ENCODE data around the gene TMCC2.
A peak's percentile ranks its signal among the peaks of the same experiment; 100 is the strongest.
"Not testable (repeated sequence)": the region's sequence is repeated elsewhere in the genome, so short reads cannot be mapped to it uniquely, and the experiment has no call there.

The TMCC2 gene

DNA sequence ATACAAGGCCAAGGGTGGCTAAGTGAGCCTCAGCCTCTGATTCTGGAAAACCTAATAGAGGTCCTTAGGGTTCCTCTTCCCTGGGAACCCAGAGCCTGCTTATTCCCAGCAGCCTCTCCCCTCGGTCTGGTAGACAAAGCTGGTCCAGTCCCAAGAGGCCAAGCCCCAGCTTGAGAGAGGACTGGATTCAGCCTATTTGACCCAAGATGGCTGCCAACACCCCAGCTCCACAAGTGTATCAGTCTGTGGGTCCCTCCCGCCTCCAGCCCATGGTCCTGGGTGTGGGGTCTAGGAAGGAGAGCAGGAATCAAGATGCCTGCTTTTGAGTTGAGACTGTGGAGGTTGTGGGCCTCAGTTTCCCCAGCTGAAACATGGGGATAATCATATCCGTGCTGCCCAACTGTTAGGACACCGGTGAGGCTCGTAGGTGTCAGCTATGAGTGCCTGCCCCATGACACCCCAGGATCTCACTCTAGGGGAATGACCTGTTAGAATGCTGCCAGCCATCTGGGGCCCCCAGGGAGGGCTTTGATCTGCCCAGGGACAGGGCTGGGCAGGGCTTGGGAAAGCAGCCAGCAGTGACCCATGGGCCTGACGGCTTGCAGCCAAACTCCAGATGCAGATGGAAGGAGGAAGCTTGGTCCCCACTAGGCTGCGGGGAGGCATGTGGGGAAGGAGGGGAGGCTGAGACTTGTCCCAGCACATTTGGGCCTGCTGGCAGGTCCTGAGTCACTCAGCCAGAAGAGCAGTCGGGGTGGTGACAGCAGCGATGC is 48.4 kb downstream of the TMCC2 start:
- DNase-seq (ENCODE audit: low read depth in 1 of 2, low spot score in 1 of 2) = no peak

DNA sequence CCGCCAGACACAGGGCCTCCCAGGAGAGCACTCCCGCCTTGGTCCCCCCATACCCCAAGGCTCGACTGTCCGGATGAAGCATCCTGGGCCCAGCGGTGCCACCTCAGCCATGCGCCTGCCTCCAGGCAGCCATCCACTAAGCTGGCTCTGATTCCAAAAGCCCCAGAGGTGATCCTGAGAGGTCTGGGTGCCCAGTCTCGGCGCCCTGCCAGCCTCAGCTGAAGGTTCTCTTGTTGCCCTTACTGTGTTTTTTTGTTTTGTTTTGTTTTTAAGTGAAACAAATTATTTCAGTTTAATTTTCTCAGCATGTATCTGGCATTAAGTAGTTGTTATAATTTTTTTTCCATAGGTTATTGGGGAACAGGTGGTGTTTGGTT is 48.9 kb downstream of the TMCC2 start:
- DNase-seq (ENCODE audit: low read depth in 1 of 2, low spot score in 1 of 2) = no peak

DNA sequence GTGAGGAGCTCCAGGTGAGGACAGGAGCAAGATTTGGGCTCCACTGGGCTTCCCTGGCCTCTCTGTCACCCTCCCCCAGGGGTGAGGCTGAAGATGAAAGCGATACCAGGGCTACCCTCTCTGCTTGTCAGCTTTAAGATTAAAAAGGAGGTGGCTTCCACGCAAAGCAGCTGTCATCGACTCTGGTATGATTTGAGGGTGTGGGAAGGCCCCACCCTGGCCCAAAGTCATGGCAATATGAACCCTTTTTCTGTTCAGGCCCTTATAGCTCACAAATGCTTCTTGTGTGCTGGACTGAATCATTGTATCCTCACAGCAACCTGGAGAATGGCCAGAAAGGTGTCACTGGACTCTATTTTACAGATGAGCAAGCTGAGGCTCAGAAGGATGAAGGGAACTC is 52.2 kb downstream of the TMCC2 start:
- DNase-seq (ENCODE audit: low read depth in 1 of 2, low spot score in 1 of 2) = no peak

DNA sequence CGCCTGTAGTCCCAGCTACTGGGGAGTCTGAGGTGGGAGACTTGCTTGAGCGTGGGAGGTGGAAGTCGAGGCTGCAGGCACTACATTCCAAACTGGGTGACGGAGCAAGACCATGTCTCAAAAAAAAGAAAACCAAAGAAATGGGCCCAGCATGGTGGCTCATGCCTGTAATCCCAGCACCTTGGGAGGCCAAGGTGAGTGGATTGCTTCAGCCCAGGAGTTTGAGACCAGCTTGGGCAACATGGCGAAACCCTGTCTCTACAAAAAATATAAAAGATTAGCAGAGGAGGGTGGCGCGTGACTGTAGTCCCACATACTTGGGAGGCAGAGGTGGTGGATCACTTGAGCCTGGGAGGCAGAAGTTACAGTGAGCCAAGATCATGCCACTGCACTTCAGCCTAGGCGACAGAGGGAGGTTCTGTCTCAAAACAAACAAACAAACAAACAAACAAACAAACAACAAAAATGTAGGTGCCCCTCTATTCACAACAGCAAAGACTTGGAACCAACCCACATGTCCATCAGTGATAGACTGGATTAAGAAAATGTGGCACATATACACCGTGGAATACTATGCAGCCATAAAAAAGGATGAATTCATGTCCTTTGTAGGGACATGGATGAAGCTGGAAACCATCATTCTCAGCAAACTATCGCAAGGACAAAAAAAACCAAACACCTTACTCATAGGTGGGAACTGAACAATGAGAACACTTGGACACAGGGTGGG is 53.1 kb downstream of the TMCC2 start:
- not testable (repeated sequence) for DNase-seq (ENCODE audit: low read depth in 1 of 2, low spot score in 1 of 2)

DNA sequence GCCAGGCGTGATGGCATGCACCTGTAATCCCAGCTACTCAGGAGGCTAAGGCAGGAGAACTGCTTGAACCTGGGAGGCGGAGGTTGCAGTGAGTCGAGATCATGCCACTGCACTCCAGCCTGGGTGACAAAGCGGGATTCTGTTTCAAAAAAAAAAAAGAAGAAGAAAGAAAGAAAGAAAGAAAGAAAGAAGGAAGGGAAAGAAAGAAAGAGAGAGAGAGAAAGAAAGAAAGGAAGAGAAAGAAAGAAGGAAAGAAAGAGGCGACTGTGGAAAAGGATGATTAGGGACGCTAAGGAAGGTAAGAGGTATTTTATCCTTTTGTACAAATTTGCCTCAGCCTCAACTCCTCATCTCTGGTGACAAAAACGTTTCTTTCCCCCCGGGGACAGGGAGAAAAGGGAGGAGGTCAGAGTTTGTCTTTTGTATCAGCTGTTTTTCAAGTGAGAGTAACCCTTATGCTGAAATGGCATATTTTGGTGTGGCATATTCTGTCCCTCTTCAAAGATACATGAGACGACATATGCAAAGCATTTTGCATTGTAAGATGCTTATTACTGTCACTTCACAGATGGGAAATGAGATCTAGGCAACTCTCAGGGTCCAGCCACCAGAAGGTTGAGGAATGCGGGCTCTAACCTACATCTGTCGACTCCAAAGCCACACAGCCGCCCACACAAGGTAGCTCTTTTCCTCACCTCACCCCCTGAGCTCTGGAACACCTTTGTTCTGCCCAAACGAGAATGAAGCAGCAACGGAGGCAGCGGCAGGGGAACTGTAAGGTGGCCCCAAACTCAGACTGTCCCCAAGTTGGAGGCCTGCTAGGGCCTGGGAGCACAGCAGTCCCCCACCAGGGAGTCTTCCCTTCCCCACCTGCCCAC is 55.8 kb downstream of the TMCC2 start:
- DNase-seq (ENCODE audit: low read depth in 1 of 2, low spot score in 1 of 2) = no peak

DNA sequence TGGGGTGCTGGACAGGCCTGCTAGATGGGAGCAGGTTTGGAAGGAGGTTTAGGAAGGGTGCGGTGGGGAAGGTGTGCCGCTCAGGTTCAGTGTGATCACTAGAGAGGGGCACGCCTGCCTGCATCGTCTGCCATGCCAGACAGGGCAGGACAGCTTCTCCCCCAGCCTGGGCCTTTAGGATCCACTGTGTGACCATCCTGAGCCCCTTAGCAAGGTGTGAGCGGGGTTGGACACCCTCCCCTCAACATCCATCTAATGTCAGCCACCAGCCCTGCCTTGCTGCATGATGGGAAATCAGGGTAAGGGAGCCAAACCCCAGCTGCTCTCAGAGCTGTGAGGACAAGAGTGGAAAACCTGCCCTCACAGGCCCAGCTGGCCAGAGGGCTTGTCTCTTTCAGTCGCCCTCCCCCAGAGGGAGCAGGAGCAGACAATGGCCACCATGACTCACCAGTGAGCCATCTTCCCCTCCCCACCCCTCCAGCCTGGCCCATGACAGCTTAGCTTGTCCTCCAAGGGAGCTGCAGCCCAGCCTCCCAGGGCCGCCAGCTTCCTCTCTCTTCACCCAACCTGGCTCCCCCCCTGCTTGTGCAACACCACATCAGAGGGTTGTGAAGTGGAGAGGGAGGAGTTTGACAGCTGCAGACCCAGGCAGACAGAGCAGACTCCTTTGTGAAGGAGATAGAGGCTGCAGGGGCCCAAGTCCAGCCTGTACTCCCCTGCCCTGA is 56.8 kb downstream of the TMCC2 start:
- DNase-seq (ENCODE audit: low read depth in 1 of 2, low spot score in 1 of 2) = peak in 1 of 2 donors; percentile 75

DNA sequence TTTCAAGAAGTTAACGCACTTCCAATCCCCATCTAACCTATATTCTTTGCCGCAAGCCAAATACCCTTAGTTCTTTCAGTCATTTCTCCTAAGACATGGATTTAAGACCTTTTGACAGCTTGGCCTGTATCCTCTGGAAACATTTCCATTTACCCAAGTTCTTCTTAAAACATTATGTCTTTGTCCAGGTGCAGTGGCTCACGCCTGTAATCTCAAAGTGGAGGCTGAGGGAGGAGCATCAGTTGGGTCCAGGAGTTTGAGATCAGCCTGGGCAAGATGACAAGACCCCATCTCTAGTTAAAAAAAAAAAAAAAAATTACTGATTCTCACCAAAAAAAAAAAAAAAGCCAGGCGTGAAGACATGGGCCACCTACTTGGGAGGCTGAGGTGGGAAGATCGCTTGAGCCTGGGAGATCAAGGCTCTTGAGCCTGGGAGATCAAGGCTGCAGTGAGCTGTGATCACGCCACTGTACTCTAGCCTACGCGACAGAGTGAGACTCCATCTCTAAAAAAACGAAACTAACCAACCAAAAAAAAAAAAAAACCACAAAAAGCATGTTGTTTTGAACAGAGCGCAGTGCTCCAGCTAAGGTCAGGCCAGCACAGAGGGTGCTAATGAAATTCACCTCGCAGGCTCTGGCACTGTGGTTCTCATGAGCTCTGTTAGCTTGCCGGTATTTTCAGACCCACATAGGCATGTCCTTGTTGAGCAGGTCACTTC is 57.8 kb downstream of the TMCC2 start:
- DNase-seq (ENCODE audit: low read depth in 1 of 2, low spot score in 1 of 2) = peak in 1 of 2 donors; percentile 42

DNA sequence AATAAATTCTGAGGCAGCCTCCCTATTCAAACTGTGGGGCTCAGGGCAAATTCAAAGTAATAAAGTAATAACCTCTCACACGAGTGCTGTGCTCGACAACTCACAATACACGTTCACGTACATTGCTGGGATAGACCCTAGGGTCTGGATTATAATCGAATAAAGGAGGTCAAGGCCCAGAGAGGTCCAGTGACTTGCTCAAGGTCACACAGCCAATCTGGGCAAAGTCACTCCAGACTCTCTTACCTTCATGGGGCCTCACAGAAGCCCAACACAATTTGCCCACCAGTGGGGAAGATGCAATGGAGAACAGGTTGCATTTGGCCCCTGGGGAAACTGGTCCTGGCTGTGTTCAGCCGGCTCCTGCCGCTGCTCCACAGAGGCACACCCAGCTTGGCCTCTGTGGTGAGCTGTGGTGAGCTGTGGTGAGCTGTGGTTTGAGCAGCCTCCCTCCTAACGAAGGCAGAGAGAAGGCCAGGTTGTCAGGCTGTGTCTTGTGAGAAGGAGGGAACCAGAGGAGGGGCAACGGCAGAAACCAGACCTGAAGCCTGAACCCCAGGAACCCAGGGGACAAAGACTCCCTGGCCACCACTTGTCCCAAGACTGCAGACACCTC is 58.7 kb downstream of the TMCC2 start:
- DNase-seq (ENCODE audit: low read depth in 1 of 2, low spot score in 1 of 2) = peak in 1 of 2 donors; percentile 30

DNA sequence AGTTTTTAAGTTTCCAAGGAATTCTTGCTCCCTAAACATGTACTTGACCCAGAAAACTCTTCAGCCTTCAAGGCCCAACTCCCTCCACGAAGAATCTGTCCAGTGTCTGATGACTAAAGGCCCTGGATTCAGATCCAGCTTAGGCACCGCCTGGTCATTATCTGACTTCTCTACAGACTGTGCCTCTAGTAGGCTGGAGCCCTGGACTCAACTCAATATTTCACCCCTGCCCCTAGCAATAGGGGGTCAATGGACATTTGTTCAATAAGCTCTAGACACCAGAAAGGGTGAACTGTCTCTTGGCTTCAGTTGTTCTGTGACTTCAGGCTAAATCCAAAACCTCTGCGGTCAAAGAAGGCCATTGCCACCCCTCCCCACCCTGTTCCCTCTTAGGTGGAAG is 59.3 kb downstream of the TMCC2 start:
- DNase-seq (ENCODE audit: low read depth in 1 of 2, low spot score in 1 of 2) = no peak

DNA sequence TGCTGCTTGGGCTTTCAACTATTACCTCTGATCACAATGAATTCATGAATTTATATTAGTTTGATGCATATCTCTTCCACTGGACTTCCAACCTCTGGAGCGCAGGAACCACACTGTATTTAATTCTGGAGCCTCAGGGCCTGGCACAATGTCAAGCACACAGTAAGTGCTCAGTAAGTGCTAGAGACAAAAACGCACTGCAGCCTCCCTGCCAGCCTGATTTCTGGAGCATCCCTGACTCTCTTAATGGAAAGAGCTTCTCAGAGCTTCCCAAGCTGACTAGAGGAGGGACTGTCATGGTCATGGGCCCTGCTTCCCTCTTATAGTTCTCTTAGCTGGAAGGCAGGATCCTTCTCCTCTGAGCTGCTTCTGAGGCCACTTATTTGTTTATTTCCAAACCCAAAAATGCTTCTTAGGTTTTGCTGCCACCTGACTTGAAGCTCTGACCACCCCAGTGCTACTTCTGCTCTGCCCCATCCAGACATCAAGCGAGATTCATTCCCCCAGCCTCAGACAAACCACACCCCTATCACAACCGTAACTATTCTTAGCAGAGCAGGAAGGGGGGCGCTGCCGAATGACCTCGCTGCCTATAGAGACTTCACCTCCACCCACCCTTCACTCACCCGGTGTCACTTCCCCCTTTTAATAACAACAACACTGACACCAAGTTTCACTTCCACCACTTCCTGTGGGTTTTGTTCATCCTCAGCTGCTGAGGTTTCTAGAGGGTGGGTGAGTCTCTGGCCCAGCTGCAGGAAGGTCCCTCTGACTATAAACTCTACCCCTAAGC is 60.2 kb downstream of the TMCC2 start:
- peak; percentile 24 to 77 for DNase-seq (ENCODE audit: low read depth in 1 of 2, low spot score in 1 of 2)

DNA sequence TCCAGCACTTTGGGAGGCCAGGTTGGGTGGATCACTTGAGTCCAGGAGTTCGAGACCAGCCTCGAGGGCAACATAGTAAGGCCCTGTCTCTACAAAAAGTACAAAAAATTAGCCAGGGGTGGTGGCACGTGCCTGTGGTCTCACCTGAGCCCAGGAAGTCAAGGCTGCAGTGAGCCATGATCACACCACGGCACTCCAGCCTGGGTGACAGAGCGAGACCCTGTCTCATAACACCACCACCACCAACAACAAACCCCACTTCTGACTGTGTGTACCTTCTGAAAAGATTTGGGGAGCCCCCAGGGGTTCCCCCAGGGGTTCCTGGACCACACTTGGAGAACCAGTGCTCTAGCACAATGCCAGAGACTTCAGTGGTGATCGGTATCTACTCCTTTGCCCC is 63.9 kb downstream of the TMCC2 start:
- DNase-seq (ENCODE audit: low read depth in 1 of 2, low spot score in 1 of 2) = no peak

DNA sequence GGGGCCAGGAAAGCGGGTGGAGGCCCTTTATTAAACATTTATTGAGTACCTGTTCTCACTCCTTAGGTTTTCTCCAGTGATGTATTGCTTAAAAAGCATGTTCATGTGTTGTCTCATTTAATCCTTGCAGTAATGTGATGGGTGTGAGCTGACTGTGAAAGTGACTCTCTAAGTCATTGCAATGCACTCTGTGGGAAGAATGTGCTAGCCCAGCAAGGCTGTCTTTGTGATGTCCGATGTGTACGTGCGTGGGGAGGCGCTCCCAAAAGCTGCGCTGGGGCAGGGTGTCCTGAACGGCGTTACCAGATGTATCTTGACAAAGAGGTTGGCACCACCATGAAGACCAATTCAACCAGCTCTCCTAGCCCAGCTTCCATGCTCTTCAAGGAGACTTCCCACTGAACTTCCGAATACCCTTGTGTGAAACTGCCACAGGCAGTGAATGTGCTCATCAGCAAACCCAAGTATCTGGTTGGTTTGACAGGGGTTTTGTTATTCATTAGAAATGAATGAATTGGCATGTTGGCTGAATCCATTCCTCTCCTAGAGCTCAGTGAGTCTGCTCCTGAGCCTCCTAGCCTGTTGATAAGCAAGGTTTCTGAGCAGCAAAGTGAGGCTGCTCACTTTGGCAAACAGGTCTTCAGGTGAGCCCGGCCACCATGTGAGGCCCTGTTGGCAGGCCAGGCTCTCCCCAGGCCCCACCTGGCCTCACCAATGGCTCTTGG is 65.8 kb downstream of the TMCC2 start:
- no peak for DNase-seq (ENCODE audit: low read depth in 1 of 2, low spot score in 1 of 2)

DNA sequence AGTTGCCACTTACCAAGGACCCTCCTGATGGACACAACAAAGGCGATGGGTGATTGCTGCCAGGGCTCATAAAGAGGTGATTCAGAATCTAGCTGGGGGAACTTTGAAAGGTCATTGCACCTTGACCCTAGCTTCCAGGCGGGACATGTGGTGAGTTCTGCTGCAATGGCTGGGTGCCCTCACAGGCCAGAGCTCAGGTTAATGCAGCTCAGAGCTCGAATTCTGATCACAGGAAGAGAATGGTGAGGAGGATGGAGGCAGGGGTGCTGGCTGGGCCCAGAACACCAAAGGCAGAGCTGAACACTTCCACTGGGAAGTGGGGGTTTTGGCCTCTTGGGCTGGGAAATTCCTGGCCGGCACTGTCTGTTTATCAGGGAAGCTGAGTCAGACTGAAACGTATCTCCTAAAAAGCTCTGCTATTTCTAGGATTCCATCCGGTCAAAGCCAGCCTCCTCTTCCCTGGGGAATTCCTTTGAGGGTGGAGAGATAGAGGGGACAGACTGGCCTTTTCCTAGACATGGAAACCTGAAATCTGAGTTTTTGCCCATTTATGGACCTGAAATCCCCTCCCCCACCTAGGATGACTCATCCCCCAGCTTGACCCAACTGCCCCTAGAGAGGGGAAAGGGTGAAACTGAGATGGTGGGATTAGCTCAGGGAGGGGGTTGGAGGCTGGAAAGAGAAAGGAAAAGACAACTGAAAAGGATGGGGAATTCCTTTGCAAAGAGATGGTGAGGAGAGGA is 66.6 kb downstream of the TMCC2 start:
- DNase-seq (ENCODE audit: low read depth in 1 of 2, low spot score in 1 of 2) = no peak

DNA sequence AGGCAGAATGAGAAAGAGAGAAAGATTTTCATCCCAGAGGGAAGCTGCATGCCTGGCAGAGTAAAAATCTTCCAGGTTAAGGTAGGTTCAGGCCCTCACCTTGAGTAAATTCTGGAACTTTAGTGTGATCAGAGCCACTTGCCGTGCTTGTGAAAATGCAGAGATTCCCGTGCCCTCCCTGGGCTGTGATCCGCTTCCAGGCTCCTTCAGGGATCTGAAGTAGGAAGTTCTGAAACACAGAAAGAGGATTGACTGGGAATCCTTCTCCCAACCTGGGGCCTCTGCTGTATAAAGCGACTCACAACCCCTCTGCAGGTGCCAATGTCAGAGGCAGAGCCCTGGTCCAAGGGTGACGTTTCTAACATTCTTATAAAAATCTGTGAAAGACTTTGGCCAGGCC is 67.2 kb downstream of the TMCC2 start:
- DNase-seq (ENCODE audit: low read depth in 1 of 2, low spot score in 1 of 2) = no peak

DNA sequence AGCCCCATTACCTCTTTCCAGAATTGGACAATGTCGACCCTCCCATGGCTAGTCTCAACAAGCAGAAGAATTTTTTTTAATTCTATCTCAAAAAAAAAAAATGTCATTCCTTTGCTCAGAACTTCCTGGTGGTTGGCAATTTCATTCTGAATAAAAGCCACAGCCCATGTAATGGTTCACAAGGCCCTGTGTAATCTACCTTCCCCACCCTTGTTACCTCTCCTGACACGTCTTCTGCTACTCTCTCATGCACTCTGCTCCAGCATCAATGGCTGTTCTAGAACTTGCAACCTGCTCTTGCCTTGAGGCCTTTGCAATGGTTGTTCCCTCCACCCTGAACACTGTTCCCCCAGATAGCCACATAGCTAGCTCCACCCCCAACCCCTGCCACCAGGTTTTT is 68.4 kb downstream of the TMCC2 start:
- no peak for DNase-seq (ENCODE audit: low read depth in 1 of 2, low spot score in 1 of 2)

DNA sequence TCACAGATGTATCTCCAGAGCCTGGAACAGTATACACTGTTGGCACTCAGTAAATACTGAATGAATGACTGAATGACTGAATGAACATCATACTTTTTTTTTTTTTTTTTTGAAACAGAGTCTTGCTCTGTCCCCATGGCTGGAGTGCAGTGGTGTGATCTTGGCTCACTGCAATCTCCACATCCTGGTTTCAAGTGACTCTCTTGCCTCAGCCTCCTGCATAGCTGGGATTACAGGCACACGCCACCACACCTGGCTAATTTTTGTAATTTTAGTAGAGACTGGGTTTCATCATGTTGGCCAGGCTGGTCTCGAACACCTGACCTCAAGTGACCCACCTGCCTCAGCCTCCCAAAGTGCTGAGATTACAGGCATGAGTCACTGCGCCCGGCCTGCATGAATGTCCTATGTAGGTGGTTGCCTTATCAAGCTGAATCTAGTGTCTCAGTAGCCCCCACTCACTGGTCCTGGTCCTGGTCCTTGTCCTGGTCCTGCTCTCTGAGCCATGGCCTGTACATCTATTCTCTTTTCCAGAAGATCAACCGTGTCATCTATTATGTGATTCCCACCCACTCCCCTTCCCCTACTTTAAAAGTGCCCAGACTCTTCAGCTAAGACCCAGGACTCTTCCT is 69.9 kb downstream of the TMCC2 start:
- not testable (repeated sequence) for DNase-seq (ENCODE audit: low read depth in 1 of 2, low spot score in 1 of 2)

Measured in activated CD4-positive, alpha-beta T cell treated with anti-CD3 and anti-CD28 coated beads, Interleukin-2, amount 50 U/mL, for 24 hours (primary cell).